GM23338 (cell line): ENCODE results near the gene YWHAB. TPM values are rescaled to one million over a fixed set of nuclear protein-coding genes. Genes with fewer than 3 reads are reported as not detected.

ENCODE experiments used
- ATAC-seq: fragments of 200-7000 bp; cut with Tn5 transposase; 3 replicates; pipeline ENCODE4 v1.9.1; 2020
- DNase-seq: peaks from one replicate; pipeline ENCODE4 v3.0.0-alpha.2; 2015; ENCODE audit warnings: low spot score
- H2AFZ ChIP-seq: fragments of 200-600 bp; sonication (generic); 2 replicates; pipeline ENCODE4 v1.8.0; 2016; ENCODE audit warnings: antibody characterized with exemption, mild to moderate bottlenecking, moderate library complexity
- H3F3A ChIP-seq: fragments of 200-600 bp; sonication (generic); replicated peaks from 2 replicates; pipeline ENCODE4 v1.8.0; 2017; ENCODE audit warnings: antibody characterized with exemption, mixed run types, low read depth
- H3K27ac ChIP-seq: fragments of 200-600 bp; sonication (generic); 2 replicates; pipeline ENCODE4 v1.6.1; 2016; ENCODE audit warnings: low read depth
- H3K27me3 ChIP-seq: fragments of 200-600 bp; sonication (generic); 2 replicates; pipeline ENCODE4 v1.8.0; 2016; ENCODE audit warnings: mild to moderate bottlenecking, mixed run types, moderate library complexity; ENCODE audit not compliant: insufficient read depth
- H3K36me3 ChIP-seq: fragments of 200-600 bp; sonication (generic); 2 replicates; pipeline ENCODE4 v1.8.0; 2016; ENCODE audit warnings: mild to moderate bottlenecking; ENCODE audit not compliant: insufficient read depth
- H3K4me1 ChIP-seq: fragments of 200-600 bp; sonication (generic); 2 replicates; pipeline ENCODE4 v1.8.0; 2016; ENCODE audit warnings: mild to moderate bottlenecking, moderate library complexity; ENCODE audit not compliant: insufficient read depth
- H3K4me2 ChIP-seq: fragments of 200-600 bp; sonication (generic); 2 replicates; pipeline ENCODE4 v1.7.1; 2017; ENCODE audit warnings: mixed run types
- H3K4me3 ChIP-seq: fragments of 200-600 bp; sonication (generic); 2 replicates; pipeline ENCODE4 v1.6.1; 2016; ENCODE audit warnings: mixed run types
- H3K79me2 ChIP-seq: fragments of 200-600 bp; sonication (generic); replicated peaks from 2 replicates; pipeline ENCODE4 v1.8.0; 2017; ENCODE audit warnings: mild to moderate bottlenecking; ENCODE audit not compliant: insufficient read depth
- H3K9me2 ChIP-seq: fragments of 200-600 bp; sonication (generic); 2 replicates; pipeline ENCODE4 v1.8.0; 2017; ENCODE audit not compliant: insufficient read depth
- H4K20me1 ChIP-seq: fragments of 200-600 bp; sonication (generic); replicated peaks from 2 replicates; pipeline ENCODE4 v1.8.0; 2017; ENCODE audit warnings: mild to moderate bottlenecking; ENCODE audit not compliant: insufficient read depth
- H3K27ac Mint-ChIP-seq: 2 replicates; pipeline ENCODE4 v1.8.0; 2020; ENCODE audit warnings: inconsistent platforms, mild to moderate bottlenecking, moderate library complexity, mixed read lengths
- H3K27me3 Mint-ChIP-seq: 3 replicates; pipeline ENCODE4 v1.8.0; 2022; ENCODE audit warnings: low read depth, mild to moderate bottlenecking, moderate library complexity, mixed read lengths, inconsistent platforms; ENCODE audit not compliant: insufficient read depth, poor library complexity
- H3K36me3 Mint-ChIP-seq: 3 replicates; pipeline ENCODE4 v1.8.0; 2021; ENCODE audit warnings: low read depth, mild to moderate bottlenecking, inconsistent platforms, moderate library complexity, mixed read lengths
- H3K4me1 Mint-ChIP-seq: 3 replicates; pipeline ENCODE4 v1.8.0; 2020; ENCODE audit warnings: mild to moderate bottlenecking, inconsistent platforms, mixed read lengths
- H3K4me3 Mint-ChIP-seq: 3 replicates; pipeline ENCODE4 v1.8.0; 2021; ENCODE audit warnings: moderate library complexity, mild to moderate bottlenecking, inconsistent platforms, mixed read lengths
- H3K9me3 Mint-ChIP-seq: 3 replicates; pipeline ENCODE4 v1.8.0; 2020; ENCODE audit warnings: moderate library complexity, mild to moderate bottlenecking, inconsistent platforms, mixed read lengths
- CREB1 ChIP-seq: fragments of 250-450 bp; sonication (Bioruptor Pico); IDR thresholded peaks from 2 replicates; pipeline ENCODE4 v1.5.0; 2020; ENCODE audit warnings: low read depth, mild to moderate bottlenecking, moderate library complexity
- CTCF ChIP-seq, 2 experiments: fragments of 200-600 bp in 1 of 2; sonication (generic) in 1 of 2; conservative IDR thresholded peaks; 2 replicates each; pipeline versions ENCODE4 v1.5.1 to v1.6.1; 2016 to 2017; ENCODE audit warnings: antibody characterized with exemption in 2 of 2, low read depth in 2 of 2, mild to moderate bottlenecking in 2 of 2, moderate library complexity in 1 of 2
- ETS1 ChIP-seq: IDR thresholded peaks from 2 replicates; pipeline ENCODE4 v1.6.1; 2016; ENCODE audit warnings: antibody characterized with exemption
- EZH2 ChIP-seq: fragments of 200-600 bp; sonication (generic); IDR thresholded peaks from one replicate; pipeline ENCODE4 v1.8.0; 2017; ENCODE audit warnings: antibody characterized with exemption, mild to moderate bottlenecking, low read depth; ENCODE audit not compliant: unreplicated experiment
- EZH2phosphoT487 ChIP-seq: fragments of 200-600 bp; sonication (generic); IDR thresholded peaks from one replicate; pipeline ENCODE4 v1.8.1; 2018; ENCODE audit warnings: antibody characterized with exemption; ENCODE audit not compliant: unreplicated experiment
- JUNB ChIP-seq: IDR thresholded peaks from one replicate; pipeline ENCODE4 v1.6.1; 2016; ENCODE audit warnings: antibody characterized with exemption; ENCODE audit not compliant: unreplicated experiment
- NANOG ChIP-seq: IDR thresholded peaks from 2 replicates; pipeline ENCODE4 v1.6.1; 2016; ENCODE audit warnings: antibody characterized with exemption, borderline replicate concordance
- POLR2AphosphoS5 ChIP-seq: IDR thresholded peaks from 2 replicates; pipeline ENCODE4 v1.6.1; 2016; ENCODE audit warnings: antibody characterized with exemption, low read depth
- REST ChIP-seq: IDR thresholded peaks from one replicate; pipeline ENCODE4 v1.6.1; 2018; ENCODE audit warnings: antibody characterized with exemption; ENCODE audit not compliant: unreplicated experiment
- STAT1 ChIP-seq: IDR thresholded peaks from one replicate; pipeline ENCODE4 v1.6.1; 2016; ENCODE audit warnings: antibody characterized with exemption; ENCODE audit not compliant: unreplicated experiment
- ZNF114 ChIP-seq: fragments of 250-450 bp; sonication (Bioruptor Pico); IDR thresholded peaks from 2 replicates; pipeline ENCODE4 v1.5.0; 2020; ENCODE audit warnings: mild to moderate bottlenecking, moderate library complexity
- ZNF331 ChIP-seq: fragments of 250-450 bp; sonication (Bioruptor Pico); IDR thresholded peaks from 2 replicates; pipeline ENCODE4 v1.5.0; 2020; ENCODE audit warnings: low read depth, mild to moderate bottlenecking, moderate library complexity
- ZNF462 ChIP-seq: fragments of 250-450 bp; sonication (Bioruptor Pico); IDR thresholded peaks from 2 replicates; pipeline ENCODE4 v1.5.0; 2020; ENCODE audit warnings: mild to moderate bottlenecking, moderate library complexity
- polyA plus RNA-seq: library from polyadenylated mRNA; unstranded; fragments of >200 nt; fragmentation: Nextera tagmentation; extraction: Ambion mirVana; gene quantifications from 2 replicates; pipeline ENCODE4 v1.2.1, GENCODE V29; 2016
- total RNA-seq: library from RNA; depleted of rRNA; stranded (reverse); fragments of >200 nt; shearing (Covaris generic); gene quantifications from 2 replicates; pipeline ENCODE4 v1.2.3, GENCODE V29; 2014

Gene YWHAB
- total and polyA plus RNA-seq, 2 experiments from 2014 or later: 121 to 519 TPM

- Histone ChIP-seq H3K27me3 (no peaks in the 10 kb centered on the region), H3K79me2 (peaks cover 69% of the 10 kb centered on the region), H3K9me2 (no peaks in the 10 kb centered on the region), H3F3A (no peaks in the 10 kb centered on the region; the same call in 1 of the 2 replicates), H3K4me3 (peak overlapping the region; percentile 99), H2AFZ (no peak overlapping the region), H3K36me3 (no peaks in the 10 kb centered on the region; the same call in 1 of the 2 replicates), H3K4me2 (peak overlapping the region; percentile 91), H3K4me1 (peaks cover 31% of the 10 kb centered on the region), H3K27ac (no peak overlapping the region), H4K20me1 (peaks cover 57% of the 10 kb centered on the region)
- Mint-ChIP-seq H3K4me1 (peaks cover 35% of the 10 kb centered on the region), H3K4me3 (peak overlapping the region; percentile 99), H3K27ac (no peak overlapping the region), H3K27me3 (peaks cover 6% of the 10 kb centered on the region), H3K36me3 (peaks cover 31% of the 10 kb centered on the region; the same call in 2 of the 3 replicates), H3K9me3 (no peaks in the 10 kb centered on the region)
- ATAC-seq: no peak
- TF ChIP-seq CREB1 (CRISPR knock-in tag): no peak
- TF ChIP-seq STAT1: no peak
- TF ChIP-seq JUNB: no peak
- no peak for TF ChIP-seq ZNF462 (CRISPR knock-in tag)
- TF ChIP-seq POLR2AphosphoS5: no peak
- TF ChIP-seq ETS1: no peak
- no peak for TF ChIP-seq ZNF114
- TF ChIP-seq EZH2phosphoT487: no peak
- no peak for TF ChIP-seq NANOG
- no peak for TF ChIP-seq CTCF (conservative IDR thresholded peaks at IDR 0.05; ENCODE audit: low read depth in 2 of 2)
- no peak for TF ChIP-seq ZNF331 (CRISPR knock-in tag)
- no peak for TF ChIP-seq REST
- no peak for TF ChIP-seq EZH2
- no peak for DNase-seq
Measured at GRCh38 chr20:44887466-44887865, 2.0 kb downstream of the YWHAB start.
